HG02610 (cell line): ENCODE measurements around the gene SYTL3.

ENCODE experiments used
- ATAC-seq: cut with Tn5 transposase; IDR thresholded peaks from one replicate; pipeline ENCODE4 v1.9.1; 2021; ENCODE audit warnings: mild to moderate bottlenecking, moderate library complexity; ENCODE audit not compliant: unreplicated experiment

The SYTL3 gene

DNA sequence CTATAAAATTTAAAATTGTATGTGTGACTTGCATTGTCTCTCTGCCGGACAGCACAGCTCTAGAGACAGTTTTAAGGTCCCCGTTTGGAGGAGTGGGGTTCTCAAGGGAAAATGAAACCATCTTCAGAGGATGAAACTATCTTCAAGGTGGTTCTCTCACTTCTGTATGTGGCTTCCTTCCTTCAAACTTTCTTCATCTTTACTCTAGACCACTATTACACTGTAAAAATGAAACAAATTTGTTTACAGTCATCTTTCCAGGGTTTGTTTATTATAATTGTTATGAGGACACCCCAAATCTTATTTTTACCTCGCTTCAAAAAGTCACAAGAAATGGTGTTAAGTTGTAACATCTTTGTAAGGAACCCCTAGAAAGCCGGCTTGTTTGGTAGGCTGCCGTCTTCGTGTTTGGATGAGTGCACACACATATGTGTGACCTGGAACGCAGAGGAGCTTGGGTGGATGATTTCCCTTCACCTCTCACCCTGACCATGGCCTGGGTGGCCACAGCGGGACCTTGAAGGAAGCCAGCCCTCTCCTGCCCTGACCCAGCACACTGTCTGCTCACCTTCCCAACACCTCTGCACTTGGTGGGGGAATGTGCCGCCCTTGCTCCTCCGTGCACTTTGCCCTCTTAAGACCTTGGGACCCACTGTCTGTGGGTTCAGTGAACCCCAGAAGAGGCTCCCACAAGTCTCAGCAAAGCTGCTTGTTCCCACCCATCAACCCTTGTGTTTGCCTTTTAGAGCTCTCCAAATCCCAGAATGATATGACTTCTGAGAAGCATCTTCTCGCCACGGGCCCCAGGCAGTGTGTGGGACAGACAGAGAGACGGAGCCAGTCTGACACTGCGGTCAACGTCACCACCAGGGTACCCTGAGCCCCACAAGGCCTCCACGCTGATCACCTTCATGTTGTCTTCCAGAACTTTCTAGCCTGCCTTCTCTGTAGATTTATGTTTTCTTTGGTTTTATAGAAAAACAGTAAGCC lies 67.8 kb downstream of the SYTL3 start:
- peak; percentile 60 for ATAC-seq

DNA sequence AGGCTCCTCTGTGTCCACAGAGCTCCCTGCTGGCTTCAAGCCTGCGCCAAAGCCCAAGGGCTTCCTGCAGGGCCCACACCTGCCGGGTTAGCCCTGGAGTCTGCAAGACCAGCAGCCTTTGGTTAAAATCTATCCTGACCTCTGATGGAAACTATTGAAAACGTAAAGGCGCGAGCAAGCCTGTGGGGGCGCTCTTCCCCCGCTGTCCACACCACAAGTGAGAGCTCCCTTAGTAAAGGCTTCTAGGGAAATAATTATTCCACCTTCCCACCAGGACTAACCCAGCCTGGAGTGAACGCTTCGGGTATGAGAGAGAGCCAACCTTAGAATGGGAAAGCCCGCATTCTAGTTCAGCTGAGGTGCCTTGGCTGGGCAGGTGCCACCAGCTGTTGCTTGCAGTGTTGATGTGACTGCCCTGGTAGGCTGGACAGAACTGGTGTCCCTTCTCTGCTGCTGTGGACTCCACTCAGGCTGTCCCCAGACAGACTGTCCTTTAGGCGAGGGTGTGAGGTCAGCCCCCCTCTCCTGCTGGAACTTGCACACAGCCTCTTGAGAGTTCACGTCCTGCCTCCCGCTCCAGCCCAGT lies 68.7 kb downstream of the SYTL3 start:
- no peak for ATAC-seq

DNA sequence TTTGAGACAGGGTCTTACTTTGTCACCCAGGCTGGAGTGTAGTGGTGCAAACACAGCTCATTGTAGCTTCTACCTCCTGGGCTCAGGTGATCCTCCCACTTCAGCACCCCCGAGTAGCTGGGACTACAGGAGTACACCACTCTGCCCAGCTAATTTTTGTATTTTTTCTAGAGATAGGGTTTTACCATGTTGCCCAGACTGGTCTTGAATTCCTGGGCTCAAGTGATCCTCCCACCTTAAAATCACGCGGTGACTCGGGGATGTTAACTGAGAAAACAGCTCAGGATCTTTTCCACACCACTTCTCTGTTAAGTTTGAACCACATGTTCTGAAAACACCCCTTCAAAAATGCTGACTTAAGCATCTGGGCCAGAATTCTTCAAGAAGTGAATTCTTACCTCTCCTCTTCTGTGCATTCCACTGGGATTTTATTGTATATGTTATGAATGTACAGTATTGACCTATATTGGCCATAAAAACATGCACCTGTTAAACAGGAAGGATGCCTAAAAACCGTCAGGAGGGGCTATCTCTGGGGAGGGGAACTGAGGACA lies 72.4 kb downstream of the SYTL3 start:
- no peak for ATAC-seq

DNA sequence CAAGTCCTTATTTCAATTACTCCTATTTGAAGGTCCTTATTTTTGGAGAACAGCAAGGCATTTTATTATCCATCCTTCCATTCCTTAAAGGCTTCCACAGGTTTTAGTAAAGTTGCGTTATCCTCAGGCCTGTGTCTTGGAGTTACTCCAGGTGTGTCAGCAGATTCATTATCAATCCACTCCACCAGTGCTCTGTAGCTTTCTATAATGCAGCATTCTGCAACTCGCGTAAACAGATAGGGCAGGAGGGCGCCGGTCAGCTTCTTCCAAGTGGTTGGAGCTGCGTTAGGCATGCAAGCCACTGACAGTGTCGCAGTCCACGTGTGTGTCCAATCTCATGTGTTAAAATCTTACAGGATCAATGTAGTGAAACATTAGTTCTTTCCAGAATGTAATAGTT lies 75.8 kb downstream of the SYTL3 start:
- no peak for ATAC-seq

DNA sequence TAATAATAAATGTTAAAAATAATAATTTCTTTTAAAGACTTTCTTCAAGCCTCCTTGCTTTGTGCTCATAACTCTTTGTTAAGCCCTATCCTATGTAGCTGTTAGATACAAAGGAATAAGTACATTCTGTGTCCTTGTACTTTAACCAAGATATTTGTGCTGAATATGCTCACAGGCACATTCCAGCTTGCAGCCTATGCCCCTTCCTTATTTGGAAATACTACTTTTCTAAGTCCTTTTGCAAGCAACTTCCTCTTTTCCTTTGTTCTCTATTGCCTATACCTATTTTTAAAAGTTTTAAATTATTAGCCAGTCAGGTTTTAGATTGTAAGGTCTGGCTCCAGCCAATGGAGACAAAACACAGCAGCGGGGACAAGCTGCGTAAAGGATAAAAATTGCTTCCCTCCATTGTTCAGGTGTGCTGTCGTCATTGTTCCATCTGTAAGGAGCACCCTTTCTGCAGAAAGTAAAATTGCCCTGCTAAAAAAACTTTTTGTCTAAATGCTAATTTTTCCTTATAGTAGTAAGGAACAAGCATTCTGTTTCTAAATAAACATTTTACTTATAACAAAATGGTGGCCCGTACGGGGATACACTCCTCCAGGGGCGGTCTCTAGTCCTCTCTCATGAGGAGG lies 80.2 kb downstream of the SYTL3 start:
- ATAC-seq, result no peak

DNA sequence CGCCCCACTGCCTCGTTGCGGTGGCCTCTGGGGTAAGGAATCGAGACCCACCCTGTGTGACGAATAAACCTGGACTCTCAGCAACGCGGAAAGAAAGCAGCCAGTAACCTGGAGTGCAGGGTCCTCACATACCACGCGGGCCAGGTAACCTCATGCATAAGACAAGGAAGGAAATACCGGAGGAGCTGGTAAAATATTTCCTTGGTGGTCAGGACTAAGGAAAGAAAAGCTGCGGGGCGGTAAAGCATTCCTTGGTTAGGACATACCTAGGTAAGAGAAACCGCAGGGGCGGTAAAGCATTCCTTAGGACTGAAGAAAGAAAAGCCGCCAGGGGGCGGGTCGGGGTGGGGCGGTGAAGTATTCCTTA lies 80.7 kb downstream of the SYTL3 start:
- no peak for ATAC-seq

DNA sequence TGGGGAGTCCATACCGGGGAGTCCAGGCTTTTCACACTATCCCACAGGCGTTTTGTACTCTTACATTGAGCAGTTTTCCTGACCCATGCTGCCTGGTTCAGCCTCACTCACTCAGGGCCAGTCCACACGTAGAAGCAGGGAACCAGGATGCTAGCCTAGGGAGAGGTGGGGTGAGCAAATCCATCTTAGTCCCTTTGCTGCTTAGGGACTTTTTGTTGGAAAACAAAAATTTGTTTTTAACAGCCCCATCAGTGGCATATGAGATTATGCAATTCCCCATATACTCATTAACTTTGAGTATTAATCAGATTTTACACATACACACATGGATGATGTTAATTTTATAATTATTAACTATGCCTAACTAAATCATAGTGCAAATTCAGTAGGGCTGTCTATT lies 85.2 kb downstream of the SYTL3 start:
- no peak for ATAC-seq

DNA sequence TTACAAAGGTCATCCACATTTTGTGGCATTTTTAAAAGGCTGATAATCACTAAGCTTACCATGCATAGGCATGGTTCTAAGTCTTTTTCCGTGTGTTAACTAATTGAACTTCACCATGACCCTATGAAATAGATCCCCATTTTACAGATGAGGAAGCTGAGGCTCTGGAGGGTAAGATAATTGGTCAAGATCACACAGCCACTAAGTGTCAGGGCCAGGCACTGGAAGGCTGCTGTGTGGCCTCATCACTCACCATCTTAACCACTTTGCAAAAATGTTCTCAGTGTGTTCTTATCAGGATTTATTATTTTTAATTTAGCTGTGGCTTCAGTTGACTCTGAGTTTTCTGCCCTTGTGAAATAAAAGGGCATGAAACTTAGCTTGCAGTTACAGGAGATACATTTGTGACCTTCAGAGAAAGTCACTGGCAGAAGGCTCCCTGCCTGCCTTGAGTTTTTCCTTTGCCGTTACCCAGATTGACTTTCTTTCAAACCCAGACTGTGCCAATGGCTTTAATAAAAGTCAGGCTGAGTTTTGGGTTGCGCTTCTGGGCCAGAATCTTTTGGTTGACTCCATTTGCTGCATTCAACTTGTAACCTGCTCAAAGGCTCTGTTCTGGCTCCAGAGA lies 87.3 kb downstream of the SYTL3 start:
- no peak for ATAC-seq

DNA sequence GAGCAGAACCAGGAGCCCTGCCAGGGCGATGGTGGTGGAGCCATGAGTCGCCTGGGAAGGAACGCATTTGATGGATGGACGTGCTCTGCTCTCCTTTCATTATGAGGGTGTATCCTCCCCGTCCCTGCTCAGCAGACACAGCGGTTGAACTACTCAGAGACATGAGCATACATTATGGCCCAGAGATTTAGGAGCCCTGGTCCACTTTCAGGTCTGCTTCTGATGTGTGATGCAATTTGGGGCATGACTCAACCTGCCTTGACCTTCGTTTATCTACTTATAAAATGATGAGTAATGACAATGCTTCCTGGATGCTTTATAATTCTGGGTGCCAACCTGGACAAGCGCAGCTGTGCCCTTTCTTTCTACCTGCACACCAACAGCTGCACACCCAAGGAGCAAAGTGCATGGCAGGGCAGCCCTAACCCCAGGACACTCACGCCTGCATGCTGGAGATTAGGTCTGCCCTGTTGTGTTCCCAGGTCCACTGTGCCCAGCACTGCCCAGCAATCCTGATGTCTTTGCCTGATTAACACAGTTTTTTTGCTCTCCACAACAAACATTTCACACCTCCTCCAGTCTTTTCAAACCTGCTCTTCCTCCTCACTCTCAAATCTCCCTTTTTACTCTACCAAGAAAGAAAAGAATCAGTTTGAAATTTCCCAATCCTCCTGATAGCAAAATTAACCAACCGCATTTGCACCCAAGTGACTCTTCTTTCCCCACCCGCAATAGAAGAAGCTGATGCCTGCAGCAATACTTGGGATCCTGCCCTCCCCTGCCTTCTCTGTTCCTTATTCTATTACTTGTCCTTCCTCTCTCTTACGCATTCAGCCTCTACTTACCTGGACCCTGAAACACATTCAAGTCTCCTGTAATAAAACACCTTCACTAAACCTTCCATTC lies 88.1 kb downstream of the SYTL3 start:
- ATAC-seq, result no peak

DNA sequence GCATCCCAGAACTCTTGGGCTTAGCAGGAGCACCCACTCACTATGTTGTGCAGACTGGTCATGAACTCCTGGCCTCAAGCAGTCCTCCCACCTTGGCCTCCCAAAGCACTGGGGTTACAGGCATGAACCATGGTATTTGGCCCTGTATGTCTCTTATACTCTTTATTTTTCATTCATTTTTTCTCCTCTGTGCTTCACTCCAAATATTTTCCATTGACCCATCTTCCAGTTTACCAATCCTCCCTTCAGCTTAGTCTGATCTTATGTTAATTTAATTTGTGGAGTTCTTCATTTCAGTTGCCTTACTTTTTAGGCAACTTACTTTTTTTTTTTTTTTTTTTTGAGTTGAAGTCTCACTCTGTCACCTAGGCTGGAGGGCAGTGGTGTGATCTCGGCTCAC lies 89.8 kb downstream of the SYTL3 start:
- ATAC-seq, result no peak

DNA sequence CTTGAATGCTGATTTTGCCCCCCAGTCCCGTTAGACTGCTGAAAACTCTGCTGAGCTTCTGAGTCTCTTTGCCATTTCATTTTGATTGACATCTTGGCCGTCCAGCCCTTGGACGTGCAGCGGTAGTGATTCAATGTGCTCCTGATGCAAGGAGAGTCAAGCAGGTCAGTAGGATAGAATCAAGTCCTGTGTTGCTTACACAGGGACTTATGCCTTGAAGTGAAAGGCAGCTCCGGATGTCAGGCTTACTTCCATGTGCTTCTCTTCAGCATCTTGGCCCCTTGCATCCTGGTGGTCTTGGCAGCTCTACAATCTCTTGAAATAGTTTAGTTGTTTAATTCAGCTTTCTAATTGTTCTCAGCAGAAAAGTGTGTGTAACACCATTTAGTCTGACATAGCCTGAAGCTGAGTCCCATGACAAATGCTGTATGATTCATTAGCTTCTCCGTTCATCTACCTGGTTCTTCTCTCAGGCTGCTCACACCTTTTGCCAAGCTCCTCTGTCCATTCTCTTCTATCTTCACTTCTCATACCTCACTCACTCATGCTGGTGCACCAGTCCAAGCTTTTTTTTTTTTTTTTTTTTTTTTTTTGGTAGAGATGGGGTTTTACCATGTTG lies 93.3 kb downstream of the SYTL3 start:
- ATAC-seq, result no peak

DNA sequence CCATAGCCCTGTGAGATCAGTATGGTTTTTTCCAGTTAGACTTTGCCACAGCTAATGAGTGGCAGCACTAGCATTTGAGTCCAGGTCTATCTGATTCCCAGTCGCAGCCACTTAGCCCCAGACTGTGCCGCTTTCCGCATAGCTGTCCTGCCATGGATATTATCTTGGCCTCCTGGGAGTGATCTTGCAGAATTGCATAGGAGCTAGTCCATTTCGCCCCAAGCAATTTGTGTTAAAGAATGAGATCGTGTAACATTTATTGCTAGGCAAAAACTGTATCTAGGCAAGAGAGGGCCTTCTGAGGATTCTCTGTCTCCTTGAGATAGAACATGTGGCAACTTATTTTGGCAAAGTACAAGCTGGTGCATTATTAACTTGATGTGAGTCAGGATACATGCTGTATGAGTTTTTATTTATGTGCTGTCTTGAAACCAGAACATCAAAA lies 95.2 kb downstream of the SYTL3 start:
- no peak for ATAC-seq

DNA sequence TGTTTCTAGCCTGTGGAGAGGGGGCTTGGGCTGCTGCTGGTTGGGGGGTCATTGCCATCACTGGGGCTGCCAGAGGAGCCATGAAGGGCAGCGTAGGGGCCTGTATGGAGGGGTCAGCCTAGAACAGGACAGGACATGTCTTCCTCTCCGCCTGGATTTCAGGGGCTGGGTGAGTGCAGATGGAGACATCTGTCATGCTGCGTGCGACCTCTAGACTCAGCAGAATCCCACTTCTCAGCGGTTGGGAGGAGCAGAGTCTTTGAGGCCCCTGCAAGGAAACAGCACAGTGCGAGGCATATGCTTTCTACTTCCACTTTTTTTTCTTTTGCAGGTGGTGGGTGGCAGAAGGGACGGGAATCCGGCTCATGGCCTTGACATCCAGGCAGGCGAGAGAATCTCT lies 101.4 kb downstream of the SYTL3 start:
- no peak for ATAC-seq

DNA sequence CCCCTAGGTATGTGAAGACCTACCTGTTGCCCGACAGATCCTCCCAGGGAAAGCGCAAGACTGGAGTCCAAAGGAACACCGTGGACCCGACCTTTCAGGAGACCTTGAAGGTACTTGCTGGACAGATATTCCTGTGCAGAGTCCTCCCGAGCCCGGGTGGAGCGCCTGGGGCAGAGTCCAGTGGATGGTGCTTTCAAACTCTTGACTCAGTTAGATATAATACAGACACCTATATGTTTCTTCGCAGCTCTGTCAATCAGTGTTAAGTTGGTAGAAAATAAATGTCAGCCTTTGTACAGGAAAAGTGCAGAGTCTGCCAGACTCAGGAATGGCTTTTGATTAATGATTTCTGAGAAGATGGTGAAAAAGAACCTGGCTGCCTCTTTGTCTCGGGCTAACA lies 102.1 kb downstream of the SYTL3 start:
- ATAC-seq, result no peak

DNA sequence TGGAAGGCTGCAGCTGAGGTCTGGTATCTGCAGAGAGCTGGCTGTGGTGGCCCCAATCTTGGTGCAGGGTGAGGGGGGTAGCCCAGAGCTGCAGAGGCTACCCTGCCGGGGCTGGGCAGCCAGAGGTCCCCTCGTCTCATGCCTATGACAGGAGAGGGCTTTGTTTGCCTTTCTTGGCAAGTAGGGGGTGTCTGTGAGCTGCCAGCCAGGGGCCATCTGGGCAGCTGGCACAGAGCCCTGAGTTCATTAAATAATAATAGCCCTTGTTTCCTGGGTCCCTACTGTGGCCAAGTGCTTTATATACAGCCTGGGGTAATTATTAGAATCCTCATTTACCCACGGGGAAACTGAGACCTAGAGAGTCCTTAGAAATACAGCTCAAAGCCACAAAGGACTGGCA lies 102.8 kb downstream of the SYTL3 start:
- no peak for ATAC-seq

DNA sequence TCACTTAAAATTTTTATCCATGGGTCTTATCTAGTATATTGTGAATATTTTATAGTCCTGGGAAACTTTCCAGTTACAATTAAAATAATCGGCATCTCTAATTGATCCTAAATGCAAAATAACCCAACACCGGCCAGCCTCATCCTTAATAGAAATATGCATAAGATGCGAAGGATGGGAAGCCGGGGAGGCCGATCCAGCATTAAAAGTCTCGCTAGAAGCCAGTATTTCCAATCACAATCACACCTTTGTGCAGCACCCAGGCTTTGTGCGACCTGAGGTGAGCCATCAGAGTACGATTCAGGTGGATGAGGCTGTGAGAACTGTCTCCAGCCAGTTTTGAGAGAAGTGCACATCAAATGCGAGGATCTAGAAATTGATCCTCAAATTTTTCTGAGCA lies 104.0 kb downstream of the SYTL3 start:
- ATAC-seq, result no peak

DNA sequence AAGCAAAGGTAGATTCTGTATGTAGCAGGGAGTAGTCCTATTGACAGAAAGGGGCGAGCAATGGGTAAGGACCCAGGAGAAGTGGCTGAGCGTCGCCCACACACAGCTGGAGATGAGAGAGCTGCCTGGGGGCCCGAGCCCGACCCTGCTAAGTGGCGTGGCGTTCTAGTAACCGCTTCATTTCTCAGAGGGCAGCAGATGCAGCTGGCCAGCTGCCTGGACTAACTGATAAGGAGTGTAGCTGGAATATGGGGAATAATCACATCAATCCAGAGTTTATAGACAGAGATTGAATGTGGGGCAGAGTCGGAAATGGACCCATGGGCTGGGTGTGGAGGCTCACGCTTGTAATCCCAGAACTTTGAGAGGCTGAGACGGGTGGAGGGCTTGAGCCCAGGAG lies 104.9 kb downstream of the SYTL3 start:
- no peak for ATAC-seq

DNA sequence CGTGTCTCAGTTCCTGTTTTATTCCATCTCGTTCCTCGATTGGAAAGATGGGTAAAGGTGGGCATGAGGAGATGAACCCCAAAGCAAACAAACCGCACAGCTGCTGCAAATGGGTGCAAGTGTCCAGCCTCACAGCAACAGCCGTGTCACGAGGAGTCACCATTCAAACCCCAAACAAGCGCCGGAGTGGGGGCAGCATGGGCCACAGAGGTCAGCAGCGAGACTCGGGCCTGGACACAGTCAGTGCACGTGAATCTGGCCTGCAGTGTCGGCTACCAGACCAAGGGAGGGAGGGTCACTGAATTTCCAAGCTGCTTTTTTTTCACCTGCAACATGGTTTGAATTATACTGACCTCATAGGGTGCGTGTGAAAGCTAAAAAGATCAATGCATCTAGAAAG lies 105.8 kb downstream of the SYTL3 start:
- ATAC-seq, result no peak

DNA sequence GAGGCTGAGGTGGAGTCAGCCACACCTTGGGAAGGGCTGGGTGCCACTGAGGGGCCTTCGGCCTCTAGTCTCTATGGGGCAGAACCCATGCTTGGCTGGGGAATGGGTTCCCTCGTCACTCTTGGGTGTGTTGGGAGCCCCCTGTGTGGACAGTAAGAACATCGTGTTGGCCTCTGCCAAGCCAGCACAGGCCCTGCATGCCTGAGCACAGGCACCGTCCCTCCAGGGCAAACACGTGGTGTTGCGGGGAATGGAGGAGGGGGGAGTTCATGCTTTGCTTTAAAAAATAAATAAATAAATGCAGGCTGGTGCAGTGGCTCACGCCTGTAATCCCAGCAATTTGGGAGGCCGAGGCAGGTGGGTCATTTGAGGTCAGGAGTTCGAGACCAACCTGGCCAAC lies 106.3 kb downstream of the SYTL3 start:
- no peak for ATAC-seq
